Panc1 (cell line): Measurements from ENCODE around the gene CRYBG1.

Experiments
- POLR2AphosphoS5 ChIP-seq: IDR thresholded peaks from 2 replicates; pipeline ENCODE4 v1.6.1; 2012; ENCODE audit warnings: mild to moderate bottlenecking, low read depth, low read length, moderate library complexity
- TF ChIP-seq, protein P1 (sequence below): fragments of 450-650 bp; IDR thresholded peaks from 2 replicates; pipeline ENCODE4 v1.5.1; 2017; ENCODE audit warnings: mild to moderate bottlenecking

DNA sequence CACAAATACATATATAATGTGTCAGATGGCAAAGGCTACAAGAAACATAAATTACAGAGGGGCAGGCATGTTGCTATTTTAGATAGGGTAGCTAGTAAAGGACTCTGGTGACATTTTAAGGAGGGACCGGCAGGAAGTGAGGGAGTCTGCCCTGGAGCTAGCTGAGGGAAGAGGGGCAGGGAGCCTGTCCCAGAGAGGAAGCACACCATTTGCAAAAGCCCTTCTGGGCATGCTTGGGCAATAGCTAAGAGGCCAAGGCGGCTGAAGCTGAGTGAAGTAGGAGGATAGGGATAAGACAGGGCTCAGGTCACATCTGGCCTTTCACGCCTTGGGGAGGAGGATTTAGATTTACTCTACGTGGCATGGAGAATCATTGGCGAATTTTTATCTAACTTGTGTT, 172.5 kb downstream of the CRYBG1 start:
- TF ChIP-seq, protein P1, sequence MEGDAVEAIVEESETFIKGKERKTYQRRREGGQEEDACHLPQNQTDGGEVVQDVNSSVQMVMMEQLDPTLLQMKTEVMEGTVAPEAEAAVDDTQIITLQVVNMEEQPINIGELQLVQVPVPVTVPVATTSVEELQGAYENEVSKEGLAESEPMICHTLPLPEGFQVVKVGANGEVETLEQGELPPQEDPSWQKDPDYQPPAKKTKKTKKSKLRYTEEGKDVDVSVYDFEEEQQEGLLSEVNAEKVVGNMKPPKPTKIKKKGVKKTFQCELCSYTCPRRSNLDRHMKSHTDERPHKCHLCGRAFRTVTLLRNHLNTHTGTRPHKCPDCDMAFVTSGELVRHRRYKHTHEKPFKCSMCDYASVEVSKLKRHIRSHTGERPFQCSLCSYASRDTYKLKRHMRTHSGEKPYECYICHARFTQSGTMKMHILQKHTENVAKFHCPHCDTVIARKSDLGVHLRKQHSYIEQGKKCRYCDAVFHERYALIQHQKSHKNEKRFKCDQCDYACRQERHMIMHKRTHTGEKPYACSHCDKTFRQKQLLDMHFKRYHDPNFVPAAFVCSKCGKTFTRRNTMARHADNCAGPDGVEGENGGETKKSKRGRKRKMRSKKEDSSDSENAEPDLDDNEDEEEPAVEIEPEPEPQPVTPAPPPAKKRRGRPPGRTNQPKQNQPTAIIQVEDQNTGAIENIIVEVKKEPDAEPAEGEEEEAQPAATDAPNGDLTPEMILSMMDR = no peak
- no peak for TF ChIP-seq POLR2AphosphoS5
